Activated CD4-positive, alpha-beta T cell treated with anti-CD3 and anti-CD28 coated beads, Interleukin-2, amount 50 U/mL, for 16 hours (primary cell): Measurements from ENCODE around the gene TPM4.
"Not testable (repeated sequence)": the region's sequence is repeated elsewhere in the genome, so short reads cannot be mapped to it uniquely, and the experiment has no call there.

Experiments
- DNase-seq: peaks from one replicate; pipeline ENCODE4 v3.0.0-alpha.2; 2020

The TPM4 gene

DNA sequence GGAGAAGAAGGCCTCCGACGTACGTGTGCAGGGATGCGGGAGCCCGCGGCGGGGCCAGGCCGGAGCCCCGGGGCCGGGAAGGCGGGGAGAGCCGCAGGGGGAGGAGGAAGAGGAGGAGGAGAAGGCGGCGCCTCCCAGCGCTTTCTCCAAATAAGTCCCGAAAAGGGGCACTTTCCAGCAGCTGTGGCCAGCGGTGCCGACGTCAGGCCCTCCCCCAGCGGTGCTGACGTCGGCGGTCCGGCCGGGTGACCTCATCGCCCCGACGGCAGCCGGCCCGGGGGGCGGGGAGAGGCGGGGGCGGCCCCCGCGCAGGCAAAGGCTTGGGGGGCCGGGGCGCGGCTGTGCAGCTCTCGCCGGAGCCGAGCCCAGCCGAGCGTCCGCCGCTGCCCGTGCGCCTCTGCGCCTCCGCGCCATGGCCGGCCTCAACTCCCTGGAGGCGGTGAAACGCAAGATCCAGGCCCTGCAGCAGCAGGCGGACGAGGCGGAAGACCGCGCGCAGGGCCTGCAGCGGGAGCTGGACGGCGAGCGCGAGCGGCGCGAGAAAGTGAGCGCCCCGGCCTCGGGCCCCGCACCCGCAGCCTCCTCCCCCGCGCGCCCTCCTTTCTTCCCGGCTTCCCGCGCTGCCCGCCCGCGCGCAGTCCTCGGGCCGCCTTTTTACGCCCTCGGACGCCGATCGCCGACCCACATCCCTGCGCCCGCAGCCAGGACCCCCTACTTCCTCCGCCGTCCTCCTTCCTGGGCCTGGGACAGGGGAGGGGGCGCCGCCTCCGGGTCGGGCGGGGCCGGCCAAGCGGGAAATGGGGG is at the start of gene TPM4:
Gene TPM4, plus strand, starts transcription at position 342 of the 804 bp plus-strand sequence. Its CDS starts 71 bp downstream, at position 413.
- peak; percentile 95 for DNase-seq

DNA sequence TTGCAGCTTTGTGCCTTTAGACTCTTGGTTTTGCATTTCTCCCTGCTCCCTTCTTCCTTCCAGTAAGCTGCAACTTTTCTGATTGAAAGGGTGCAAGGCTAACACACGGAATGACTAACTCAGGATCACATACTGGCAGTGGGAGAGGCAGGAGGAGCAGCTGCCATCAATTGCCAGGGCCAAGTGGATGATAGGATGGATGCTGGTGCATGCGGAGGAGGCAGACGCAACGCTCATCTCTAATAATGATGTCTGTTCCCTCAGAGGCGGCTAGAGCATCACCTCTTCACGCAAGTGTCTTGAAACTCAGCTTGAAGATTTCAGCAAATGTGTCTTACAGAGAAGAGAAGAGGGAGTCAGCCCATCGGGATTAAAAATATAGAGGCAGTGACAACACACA is 49.5 kb upstream of the TPM4 start:
- DNase-seq: no peak

DNA sequence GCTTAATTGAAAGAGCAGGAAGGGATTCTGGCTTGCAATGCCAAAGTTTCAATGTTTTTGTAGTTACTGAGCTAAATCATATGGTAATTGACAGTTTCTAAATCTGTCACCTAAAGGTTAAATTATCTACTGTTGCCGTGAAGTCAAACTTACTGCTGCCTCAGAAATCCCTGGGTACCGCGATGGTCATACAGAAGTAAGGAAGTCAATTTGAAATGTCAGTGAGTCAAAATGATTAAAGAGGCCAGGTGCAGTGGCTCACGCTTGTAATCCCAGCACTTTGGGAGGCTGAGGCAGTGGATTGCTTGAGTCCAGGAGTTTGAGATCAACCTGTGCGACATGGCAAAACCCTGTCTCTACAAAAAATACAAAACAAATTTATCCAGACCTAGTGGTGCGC is 48.8 kb upstream of the TPM4 start:
- DNase-seq: peak; percentile 12

- DNase-seq: not testable (repeated sequence)
Measured at GRCh38 chr19:16030155-16030554, 46.1 kb upstream of the TPM4 start.

DNA sequence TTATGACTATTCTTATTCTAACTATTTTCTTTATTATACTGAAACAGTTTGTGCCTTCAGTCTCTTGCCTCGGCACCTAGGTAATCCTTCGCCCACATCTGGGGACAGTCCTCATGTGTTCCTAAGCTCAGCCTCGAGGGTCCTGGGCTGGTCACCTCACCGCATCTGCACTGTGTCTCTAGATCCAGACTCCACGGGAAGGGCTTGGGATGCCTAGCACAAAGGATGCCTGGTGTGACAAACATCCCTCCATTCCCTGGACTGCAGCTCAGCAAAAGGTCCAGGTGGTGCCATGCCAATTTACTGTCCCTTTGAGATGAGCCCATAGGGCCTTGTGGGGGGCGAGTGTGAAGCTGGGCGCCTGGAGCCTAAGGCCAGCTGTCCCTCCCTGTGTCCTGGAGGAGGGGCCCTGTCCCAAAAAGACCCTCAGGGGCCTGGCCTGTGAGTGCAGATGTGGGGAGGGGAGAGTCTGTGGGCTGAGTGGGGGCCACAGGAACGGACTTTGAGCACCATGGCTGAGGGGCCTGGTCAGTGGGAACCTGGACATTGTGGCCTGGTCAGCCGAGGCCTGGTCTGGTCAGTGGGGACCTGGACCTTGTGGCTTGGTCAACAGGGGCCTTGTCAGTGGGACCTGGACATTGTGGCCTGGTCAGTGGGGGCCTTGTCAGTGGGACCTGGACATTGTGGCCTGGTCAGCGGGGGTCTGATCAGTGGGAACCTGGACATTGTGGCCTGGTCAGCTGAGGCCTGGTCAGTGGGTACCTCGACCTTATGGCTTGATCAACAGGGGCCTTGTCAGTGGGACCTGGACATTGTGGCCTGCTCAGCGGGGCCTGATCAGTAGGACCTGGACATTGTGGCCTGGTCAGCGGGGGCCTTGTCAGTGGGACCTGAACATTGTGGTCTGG is 45.1 kb upstream of the TPM4 start:
- DNase-seq: no peak

DNA sequence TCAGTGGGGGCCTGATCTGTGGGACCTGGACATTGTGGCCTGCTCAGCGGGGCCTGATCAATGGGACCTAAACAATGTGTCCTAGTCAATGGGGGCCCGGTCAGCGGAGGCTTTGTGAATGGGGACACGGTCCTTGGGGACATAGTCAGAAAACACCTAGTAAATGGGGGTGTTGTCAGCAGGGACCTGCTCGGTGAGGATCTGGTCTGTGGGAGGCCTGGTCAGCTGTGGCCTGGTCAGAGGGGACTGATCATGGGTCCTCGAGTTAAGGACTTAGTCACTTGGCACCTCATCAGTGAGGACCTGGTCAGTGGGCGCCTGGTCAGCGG is 44.5 kb upstream of the TPM4 start:
- no peak for DNase-seq

DNA sequence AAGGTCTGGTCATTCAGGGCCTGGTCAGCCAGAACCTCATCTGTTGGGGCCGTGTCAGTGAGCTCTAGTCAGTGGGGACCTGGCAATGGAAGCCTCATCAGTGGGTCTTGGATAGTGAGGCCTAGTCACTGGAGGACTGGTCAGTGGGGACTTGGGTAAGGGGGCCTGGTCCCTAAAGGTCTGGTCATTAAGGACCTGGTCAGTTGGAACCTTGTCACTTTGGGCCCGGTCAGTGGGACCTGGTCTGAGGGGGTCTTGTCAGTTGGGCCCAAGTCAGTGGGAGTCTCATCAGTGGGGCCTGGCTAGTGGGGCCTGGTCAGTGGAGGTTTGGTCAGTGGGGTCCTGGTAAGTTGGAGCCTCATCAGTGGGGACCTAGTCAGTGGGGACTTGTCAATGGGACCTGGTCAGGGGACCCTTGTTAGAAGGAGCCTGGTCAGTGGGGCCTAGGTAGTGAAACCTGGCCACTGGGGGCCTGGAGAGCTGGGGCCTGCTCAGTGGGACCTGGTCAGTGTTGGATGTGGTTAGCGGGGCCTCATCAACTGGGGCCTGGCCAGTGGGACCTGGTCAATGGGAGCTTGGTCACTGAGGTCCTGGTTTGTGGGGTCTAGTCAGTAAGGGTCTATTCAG is 43.7 kb upstream of the TPM4 start:
- DNase-seq: no peak

- no peak for DNase-seq
Measured at GRCh38 chr19:16033136-16033530, 43.2 kb upstream of the TPM4 start.

DNA sequence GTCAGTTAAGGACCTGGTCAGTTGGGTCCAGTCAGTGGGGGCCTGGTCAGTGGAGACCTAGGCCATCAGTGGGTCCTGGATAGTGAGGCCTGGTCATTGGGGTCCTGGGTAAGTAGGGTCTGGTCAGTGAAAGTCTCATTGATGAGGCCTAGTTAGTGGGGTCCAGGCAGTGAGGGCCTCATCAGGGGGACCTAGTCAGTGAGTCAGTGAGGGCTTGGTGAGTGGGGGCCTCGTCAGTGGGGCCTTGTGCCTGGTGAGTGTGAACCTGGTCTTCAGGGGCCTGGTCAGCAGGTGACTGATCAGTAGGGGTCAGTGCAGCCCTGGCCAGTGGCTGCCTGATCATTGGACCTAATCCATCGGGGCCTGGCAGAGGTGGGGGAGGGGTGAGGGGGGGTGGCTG is 42.6 kb upstream of the TPM4 start:
- DNase-seq: no peak

GRCh38 chr19:16034180-16034579 is 42.1 kb upstream of the TPM4 start:
- no peak for DNase-seq

GRCh38 chr19:16034958-16035560 is 41.2 kb upstream of the TPM4 start:
- no peak for DNase-seq

GRCh38 chr19:16035601-16036297 is 40.5 kb upstream of the TPM4 start:
- no peak for DNase-seq

DNA sequence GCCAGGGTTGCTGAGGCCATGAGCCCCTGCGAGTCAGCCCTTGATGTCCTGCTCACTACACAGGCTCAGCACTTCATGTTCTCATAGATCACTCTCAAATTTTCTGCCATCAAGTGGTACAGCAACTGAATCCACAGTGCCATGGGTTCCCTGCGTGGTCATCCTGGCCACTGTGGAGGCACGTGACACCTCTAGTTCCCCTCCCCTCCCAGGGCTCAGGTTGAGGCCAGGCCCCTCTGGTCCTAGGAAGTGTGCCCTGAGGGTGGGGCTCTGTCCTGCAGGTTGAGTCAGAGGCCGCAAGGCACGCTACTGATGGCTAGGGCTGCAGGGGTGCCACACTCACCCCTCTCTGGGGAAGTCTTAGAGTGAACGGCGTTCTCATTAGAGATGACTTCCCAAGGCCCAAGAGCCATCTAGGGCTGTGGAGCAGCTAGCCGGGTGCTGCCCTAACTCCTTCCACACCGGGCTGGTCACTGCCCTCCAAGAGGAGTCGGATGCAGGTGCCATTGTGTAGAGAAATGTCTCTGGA is 39.8 kb upstream of the TPM4 start:
- no peak for DNase-seq

GRCh38 chr19:16036941-16037340 is 39.4 kb upstream of the TPM4 start:
- no peak for DNase-seq

- no peak for DNase-seq
Measured at GRCh38 chr19:16037424-16038195, 38.7 kb upstream of the TPM4 start.

DNA sequence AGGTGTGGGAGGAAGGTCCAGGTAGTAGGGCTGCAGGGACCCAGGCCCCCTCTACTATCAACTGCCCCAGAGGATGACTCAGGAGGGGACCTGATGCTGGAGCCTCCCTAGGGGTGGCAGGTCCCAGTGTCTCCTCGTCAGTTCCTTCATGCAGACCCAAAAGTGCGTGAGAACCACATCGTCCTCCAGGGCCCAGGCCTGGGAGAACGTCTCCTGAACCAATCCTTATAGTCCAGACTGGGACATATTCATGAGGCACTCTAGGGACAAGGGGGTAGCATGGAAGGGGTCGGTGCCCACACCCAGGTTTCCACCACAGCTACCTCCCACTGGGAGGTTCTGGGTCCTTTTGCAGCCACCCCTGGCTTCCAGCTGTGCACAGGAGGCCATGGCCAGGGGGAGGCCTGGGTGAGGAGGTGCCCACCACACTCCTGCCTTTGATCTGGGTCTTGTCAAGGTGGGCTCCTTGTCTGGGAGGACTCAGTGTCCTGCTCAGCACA is 38.0 kb upstream of the TPM4 start:
- no peak for DNase-seq

GRCh38 chr19:16039081-16039480 is 37.2 kb upstream of the TPM4 start:
- DNase-seq: no peak

DNA sequence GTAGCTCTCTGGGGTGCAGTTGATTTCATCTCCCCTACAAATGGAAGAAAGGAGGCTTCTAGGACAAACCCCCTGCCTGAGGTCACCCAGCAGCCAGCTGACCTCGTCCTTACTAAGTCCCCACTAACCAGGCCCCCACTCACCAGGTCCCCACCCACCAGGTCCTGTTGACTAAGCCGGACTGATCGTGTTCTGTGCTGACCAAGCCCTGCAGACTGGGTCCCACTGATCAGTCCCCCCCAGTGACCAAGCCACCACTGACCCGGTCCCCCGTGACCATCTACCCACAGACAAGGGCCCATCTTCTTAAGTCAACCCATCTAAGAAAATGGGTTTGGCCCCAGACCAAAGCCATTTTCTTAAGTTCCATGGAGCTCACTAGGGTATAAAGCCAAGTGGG is 36.8 kb upstream of the TPM4 start:
- no peak for DNase-seq

GRCh38 chr19:16040642-16041041 is 35.7 kb upstream of the TPM4 start:
- no peak for DNase-seq

DNA sequence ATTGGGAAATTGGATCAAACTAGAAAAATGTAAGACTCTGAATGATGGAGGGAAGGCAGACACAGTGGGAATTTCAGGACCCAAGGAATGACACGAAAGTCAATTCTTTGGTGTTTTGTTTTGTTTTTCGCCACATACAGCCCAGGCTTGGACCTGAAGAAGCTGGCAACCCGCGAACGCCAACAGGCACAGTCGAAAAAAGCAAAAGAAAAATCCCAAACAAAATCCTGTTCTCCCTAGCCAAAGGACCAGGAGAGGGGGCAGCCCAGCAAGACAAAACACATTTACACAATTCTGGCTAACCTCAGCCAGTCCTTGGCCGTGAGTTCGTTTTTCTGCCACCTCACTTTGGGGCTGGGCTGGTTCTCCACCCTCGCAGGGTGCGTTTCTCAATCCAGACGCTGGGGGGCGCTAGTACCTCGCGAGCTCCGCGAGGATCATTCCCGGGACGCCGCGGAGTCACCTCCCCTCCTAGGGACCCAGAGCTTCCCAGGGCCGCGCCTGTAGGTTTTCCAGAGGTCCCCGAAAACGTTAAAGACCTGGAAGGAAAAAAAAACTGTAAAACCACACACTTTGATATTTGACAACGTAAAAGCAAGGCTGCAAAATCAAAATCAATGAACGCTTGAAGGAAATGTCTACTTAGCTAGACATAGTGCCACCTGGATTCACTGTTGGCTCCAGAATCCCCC is 34.9 kb upstream of the TPM4 start:
- peak; percentile 79 for DNase-seq

GRCh38 chr19:16041991-16042386 is 34.3 kb upstream of the TPM4 start:
- DNase-seq: no peak
